GM15510 (cell line): ENCODE measurements around the gene TMEM98.

Experiments
- POLR2A ChIP-seq: IDR thresholded peaks from 3 replicates; pipeline ENCODE4 v1.6.1; 2011; ENCODE audit warnings: borderline replicate concordance; ENCODE audit not compliant: insufficient read length; ENCODE audit errors: extremely low read depth

TMEM98 gene

GRCh38 chr17:32992321-32993033, 64.5 kb downstream of the TMEM98 start:
- no peak for TF ChIP-seq POLR2A

- no peak for TF ChIP-seq POLR2A
Measured at GRCh38 chr17:32993977-32994376, 66.0 kb downstream of the TMEM98 start.
